ENCODE results near the gene USP34. TPM values are rescaled to one million over a fixed set of nuclear protein-coding genes. Genes with fewer than 3 reads are reported as not detected.

USP34 gene
- total and polyA plus RNA-seq, 2 of the 8 experiments (the other 6 are each of a cell fraction or from before 2014, with no cell fraction given), result 56.7 to 91.7 TPM

DNA sequence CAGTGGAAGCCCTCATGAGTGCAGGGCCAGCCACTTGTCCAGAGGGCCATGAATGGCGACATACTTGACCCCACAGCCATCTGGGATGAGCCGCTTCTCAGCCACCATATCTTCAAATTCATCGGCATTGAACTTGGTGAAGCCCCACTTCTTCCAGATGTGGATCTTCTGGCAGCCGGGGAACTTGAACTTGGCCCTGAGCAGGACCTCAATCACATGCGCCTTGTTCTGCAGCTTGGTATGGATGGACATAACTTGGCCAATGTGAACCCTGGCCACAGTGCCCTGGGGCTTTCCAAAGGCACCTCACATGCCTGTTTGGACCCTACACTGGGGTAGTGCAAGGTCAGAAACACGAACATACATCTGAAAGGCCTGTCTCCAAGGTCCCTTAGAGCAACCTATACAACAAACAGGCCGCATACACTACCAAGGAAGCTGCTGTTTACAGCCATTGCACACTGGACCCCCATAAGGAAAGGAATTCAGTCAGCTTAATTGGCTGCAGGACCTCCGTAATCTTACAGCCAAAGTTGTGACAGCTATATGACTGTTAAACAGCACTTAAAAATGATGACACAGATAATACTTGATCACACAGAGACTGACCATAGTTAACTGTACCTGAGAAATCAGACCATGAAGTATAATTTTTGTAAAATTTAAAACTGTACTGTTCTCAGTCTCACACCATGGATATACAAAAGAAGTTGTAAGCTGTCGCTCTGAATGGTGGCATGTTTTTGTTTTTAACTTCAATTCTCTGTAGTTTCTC is 53.8 kb downstream of the USP34 start:
- no peak overlapping the region for H3K27ac ChIP-seq (ENCODE audit: low read depth, low read length)
- H3K36me3 ChIP-seq (ENCODE audit: control insufficient read depth in 2 of 4, insufficient read depth in 4 of 4, low read length in 3 of 4), result no peaks in the 10 kb centered on the region; a peak in 2 of 8 replicates
- no peak overlapping the region for H4K91ac ChIP-seq (replicated peaks; ENCODE audit: insufficient read length, low read length)
- no peak overlapping the region for H3K56ac ChIP-seq (replicated peaks; ENCODE audit: insufficient read length, low read depth, low read length)
- H3K4ac ChIP-seq (replicated peaks; ENCODE audit: insufficient read length, low read depth, low read length), result no peak overlapping the region
- H2AFZ ChIP-seq (ENCODE audit: low read length), result no peak overlapping the region
- no peak overlapping the region for H3K4me2 ChIP-seq (ENCODE audit: insufficient read depth in 1 of 2, low read depth in 2 of 2, low read length in 2 of 2)
- CTCF ChIA-PET (ENCODE audit: partially characterized antibody), result interaction anchor here (3.0 kb wide), 1 partner anchor 10 kb away, joined by 19 read pairs; no protein-coding TSS in a partner anchor
- POLR2A ChIA-PET (ENCODE audit: partially characterized antibody), result interaction anchor here (0.6 to 1.8 kb wide), 4 partner anchors 9 to 448 kb away, joined by 3 to 4 read pairs (median 3); no protein-coding TSS in a partner anchor
- no peak overlapping the region for H3K18ac ChIP-seq (ENCODE audit: extremely low read depth, low read length)
- H4K8ac ChIP-seq (ENCODE audit: extremely low read depth, insufficient read depth, low read length), result no peak overlapping the region
- peaks cover 1 to 2% of the 10 kb centered on the region in 2 experiments for H4K20me1 ChIP-seq (replicated peaks in 1 of 2; ENCODE audit: control insufficient read depth in 1 of 2, insufficient read depth in 2 of 2, low read length in 2 of 2)
- no peak overlapping the region for H2BK20ac ChIP-seq (ENCODE audit: low read length)
- no peak overlapping the region for H2BK12ac ChIP-seq (ENCODE audit: low read depth, low read length)
- H3K14ac ChIP-seq (ENCODE audit: insufficient read length), result no peak overlapping the region
- H3K79me2 ChIP-seq (ENCODE audit: control insufficient read depth in 1 of 2, insufficient read depth in 2 of 2, low read length in 2 of 2), result peaks cover 3 to 44% of the 10 kb centered on the region in 2 experiments
- no peak overlapping the region for H4K5ac ChIP-seq (ENCODE audit: insufficient read length, low read depth, low read length)
- FAIRE-seq, result no peak
- 92% methylated on average over 9 of the region's 9 CpGs; no CpG with 5 or more reads in 1 of the 2 experiments for WGBS, 2 experiments (ENCODE audit: extremely low coverage in 1 of 2, insufficient coverage in 1 of 2, insufficient read length in 1 of 2, insufficient replicate concordance in 2 of 2, low coverage in 1 of 2, low lambda C conversion rate in 2 of 2, missing lambda C conversion rate in 1 of 2)
- no peak overlapping the region for H3K4me3 ChIP-seq (ENCODE audit: extremely low read depth in 1 of 4, insufficient read depth in 2 of 4, low read depth in 3 of 4, low read length in 4 of 4)
- no peak overlapping the region for H2BK120ac ChIP-seq (replicated peaks; ENCODE audit: low read depth, low read length)
- H3K79me1 ChIP-seq (ENCODE audit: low read depth, low read length), result peaks cover 2% of the 10 kb centered on the region; the same call in 1 of the 2 replicates
- no peaks in the 10 kb centered on the region for H3K4me1 ChIP-seq (replicated peaks in 1 of 4; ENCODE audit: control insufficient read depth in 3 of 4, insufficient read depth in 4 of 4, low read length in 3 of 4)
- H3K27me3 ChIP-seq (replicated peaks in 1 of 4; ENCODE audit: control insufficient read depth in 3 of 4, extremely low read depth in 1 of 4, insufficient read depth in 3 of 4, low read length in 3 of 4), result no peaks in the 10 kb centered on the region
- H2AK5ac ChIP-seq (ENCODE audit: low read depth, low read length), result no peak overlapping the region
- H3K23me2 ChIP-seq (ENCODE audit: low read depth, low read length), result no peaks in the 10 kb centered on the region
- DNase-seq (ENCODE audit: low read depth in 1 of 2, low spot score in 2 of 2), result no peak
- H2BK15ac ChIP-seq (ENCODE audit: low read length), result no peak overlapping the region
- H3K9me3 ChIP-seq (ENCODE audit: insufficient read depth in 2 of 2, low read depth in 1 of 2, low read length in 1 of 2), result no peaks in the 10 kb centered on the region
- no peak overlapping the region for H3K23ac ChIP-seq (ENCODE audit: insufficient read length)
- no peak overlapping the region for H2BK5ac ChIP-seq (ENCODE audit: low read depth, low read length)
- no peak overlapping the region for H3K9ac ChIP-seq (replicated peaks in 1 of 4; ENCODE audit: extremely low read depth in 1 of 4, low read depth in 3 of 4, low read length in 3 of 4)
- TF ChIP-seq, protein P1, sequence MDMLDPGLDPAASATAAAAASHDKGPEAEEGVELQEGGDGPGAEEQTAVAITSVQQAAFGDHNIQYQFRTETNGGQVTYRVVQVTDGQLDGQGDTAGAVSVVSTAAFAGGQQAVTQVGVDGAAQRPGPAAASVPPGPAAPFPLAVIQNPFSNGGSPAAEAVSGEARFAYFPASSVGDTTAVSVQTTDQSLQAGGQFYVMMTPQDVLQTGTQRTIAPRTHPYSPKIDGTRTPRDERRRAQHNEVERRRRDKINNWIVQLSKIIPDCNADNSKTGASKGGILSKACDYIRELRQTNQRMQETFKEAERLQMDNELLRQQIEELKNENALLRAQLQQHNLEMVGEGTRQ (IDR thresholded peaks at IDR 0.05; ENCODE audit: low read length), result no peak
- TF ChIP-seq CREB1 (IDR thresholded peaks at IDR 0.05), result no peak
- no peak for TF ChIP-seq BACH1 (IDR thresholded peaks at IDR 0.05; ENCODE audit: low read length)
- TF ChIP-seq RNF2 (IDR thresholded peaks at IDR 0.05; ENCODE audit: borderline replicate concordance, low read depth, low read length, missing control alignments, poor library complexity, severe bottlenecking), result no peak

Data from H1 (cell line).